CD4-positive, alpha-beta T cell (primary cell): Measurements from ENCODE around the gene AFDN. TPM values are rescaled to one million over a fixed set of nuclear protein-coding genes. Genes with fewer than 3 reads are reported as not detected.

ENCODE experiments used
- ATAC-seq: fragments of 200-7000 bp; cut with Tn5 transposase; one replicate; pipeline ENCODE4 v1.10.0; 2022; ENCODE audit warnings: mild to moderate bottlenecking; ENCODE audit not compliant: poor library complexity
- CTCF ChIA-PET: fragments of 350-600 bp; sonication (Branson Sonifier 250); formaldehyde crosslinking; loops from one replicate; lab custom pipeline; 2021; ENCODE audit warnings: antibody characterized with exemption, inconsistent platforms; lab: Charles Lee
- POLR2A ChIA-PET: fragments of 350-600 bp; sonication (Branson Sonifier 250); formaldehyde crosslinking; loops from one replicate; lab custom pipeline; 2021; ENCODE audit warnings: antibody characterized with exemption, inconsistent platforms; lab: Charles Lee
- DNase-seq, 14 experiments: peaks; one replicate each; pipeline ENCODE4 v3.0.0-alpha.2; 2013 to 2020; ENCODE audit warnings: mixed read lengths in 2 of 14
- H3K27ac ChIP-seq, 2 donors: one replicate each; pipeline versions ENCODE4 v1.5.1 to v1.7.0; 2013; ENCODE audit warnings: low read length in 2 of 2, low read depth in 1 of 2, mild to moderate bottlenecking in 1 of 2
- H3K27me3 ChIP-seq, 2 experiments: 1 replicate in 1 of 2; 2 replicates in 1 of 2; pipeline versions ENCODE4 v1.6.1 to v1.7.0; 2013; ENCODE audit warnings: low read length in 2 of 2, control low read depth in 1 of 2, mild to moderate bottlenecking in 1 of 2, moderate library complexity in 1 of 2; ENCODE audit not compliant: insufficient read depth in 2 of 2, control insufficient read depth in 1 of 2
- H3K36me3 ChIP-seq: one replicate; pipeline ENCODE4 v1.6.1; 2013; ENCODE audit warnings: low read length, control low read depth; ENCODE audit not compliant: insufficient read depth
- H3K4me1 ChIP-seq: one replicate; pipeline ENCODE4 v1.6.1; 2013; ENCODE audit warnings: low read length, control low read depth; ENCODE audit not compliant: insufficient read depth
- H3K4me3 ChIP-seq: one replicate; pipeline ENCODE4 v1.5.1; 2013; ENCODE audit warnings: mild to moderate bottlenecking, low read length, moderate library complexity
- H3K9me3 ChIP-seq, 2 experiments: 1 replicate in 1 of 2; 2 replicates in 1 of 2; pipeline versions ENCODE4 v1.6.1 to v1.7.0; 2013; ENCODE audit warnings: low read length in 2 of 2, mild to moderate bottlenecking in 2 of 2, control low read depth in 1 of 2, moderate library complexity in 1 of 2; ENCODE audit not compliant: control insufficient read depth in 1 of 2, insufficient read depth in 1 of 2
- H3K27ac Mint-ChIP-seq: one replicate; pipeline ENCODE4 v1.8.0; 2020; ENCODE audit warnings: mixed read lengths
- H3K27me3 Mint-ChIP-seq: one replicate; pipeline ENCODE4 v1.8.0; 2021; ENCODE audit warnings: mixed read lengths
- H3K36me3 Mint-ChIP-seq: one replicate; pipeline ENCODE4 v1.8.0; 2021; ENCODE audit warnings: low read depth, mixed read lengths
- H3K4me1 Mint-ChIP-seq: one replicate; pipeline ENCODE4 v1.8.0; 2021; ENCODE audit warnings: low read depth, mixed read lengths
- H3K4me3 Mint-ChIP-seq: one replicate; pipeline ENCODE4 v1.8.0; 2020; ENCODE audit warnings: mild to moderate bottlenecking, mixed read lengths
- H3K9me3 Mint-ChIP-seq: one replicate; pipeline ENCODE4 v1.8.0; 2020; ENCODE audit warnings: mixed read lengths
- intact Hi-C, 2 experiments: fragments of 100-400 bp; cut with DNase I in 1 of 2; cut with micrococcal nuclease in 1 of 2; formaldehyde crosslinking; loops; one replicate each; pipeline versions ENCODE4 v1.15.1 to v1.9.0; 2023 to 2025; cut with DNase I, micrococcal nuclease
- total RNA-seq, 174 experiments: library from RNA in 2 of 174; stranded (reverse) in 2 of 174; gene quantifications; one replicate each; pipeline ENCODE4 v1.2.3 and lab custom pipeline; 2021 to 2026
- TF ChIP-seq, protein P1 (sequence below): fragments of 200-600 bp; IDR thresholded peaks from one replicate; pipeline ENCODE4 v1.8.0; 2022; ENCODE audit warnings: antibody characterized with exemption, mild to moderate bottlenecking

Gene AFDN
- total RNA-seq, 2 experiments from 2014 or later: 9.1 to 10.2 TPM

DNA sequence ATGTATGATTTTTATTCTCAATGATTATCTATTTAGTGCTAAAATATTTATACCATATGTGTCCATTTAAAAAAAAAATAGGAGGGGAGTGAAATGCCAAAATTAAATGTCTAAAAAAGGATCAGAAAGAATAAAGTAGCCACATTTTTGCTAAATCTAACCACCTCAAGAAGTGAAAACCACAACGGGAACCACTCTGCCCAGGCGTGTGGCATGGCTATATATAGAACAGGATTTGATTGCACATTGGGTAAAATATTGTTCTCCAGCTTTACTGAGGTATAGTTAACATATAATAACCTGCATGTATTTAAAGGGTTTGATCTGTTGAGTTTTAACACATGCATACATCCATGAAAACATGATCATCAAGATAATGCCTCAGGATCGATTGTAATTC lies 19.0 kb upstream of the AFDN start:
- Mint-ChIP-seq H3K4me3 (no peak overlapping the region), H3K27ac (no peak overlapping the region), H3K9me3 (no peaks in the 10 kb centered on the region), H3K36me3 (no peaks in the 10 kb centered on the region), H3K4me1 (no peaks in the 10 kb centered on the region), H3K27me3 (peaks cover 68% of the 10 kb centered on the region)
- Histone ChIP-seq H3K27me3 (peaks cover 12 to 26% of the 10 kb centered on the region in 2 experiments), H3K9me3 (peaks cover 0 to 8% of the 10 kb centered on the region in 2 experiments), H3K36me3 (no peaks in the 10 kb centered on the region), H3K4me1 (no peaks in the 10 kb centered on the region), H3K27ac (no peak overlapping the region), H3K4me3 (no peak overlapping the region)
- intact Hi-C loops: no loop called here
- POLR2A ChIA-PET: interaction anchor here (1.0 kb wide), 1 partner anchor 21 kb away, joined by 4 read pairs; no protein-coding TSS in a partner anchor
- DNase-seq (no peak), ATAC-seq (no peak)
- CTCF ChIA-PET: no interaction called here
- TF ChIP-seq, protein P1, sequence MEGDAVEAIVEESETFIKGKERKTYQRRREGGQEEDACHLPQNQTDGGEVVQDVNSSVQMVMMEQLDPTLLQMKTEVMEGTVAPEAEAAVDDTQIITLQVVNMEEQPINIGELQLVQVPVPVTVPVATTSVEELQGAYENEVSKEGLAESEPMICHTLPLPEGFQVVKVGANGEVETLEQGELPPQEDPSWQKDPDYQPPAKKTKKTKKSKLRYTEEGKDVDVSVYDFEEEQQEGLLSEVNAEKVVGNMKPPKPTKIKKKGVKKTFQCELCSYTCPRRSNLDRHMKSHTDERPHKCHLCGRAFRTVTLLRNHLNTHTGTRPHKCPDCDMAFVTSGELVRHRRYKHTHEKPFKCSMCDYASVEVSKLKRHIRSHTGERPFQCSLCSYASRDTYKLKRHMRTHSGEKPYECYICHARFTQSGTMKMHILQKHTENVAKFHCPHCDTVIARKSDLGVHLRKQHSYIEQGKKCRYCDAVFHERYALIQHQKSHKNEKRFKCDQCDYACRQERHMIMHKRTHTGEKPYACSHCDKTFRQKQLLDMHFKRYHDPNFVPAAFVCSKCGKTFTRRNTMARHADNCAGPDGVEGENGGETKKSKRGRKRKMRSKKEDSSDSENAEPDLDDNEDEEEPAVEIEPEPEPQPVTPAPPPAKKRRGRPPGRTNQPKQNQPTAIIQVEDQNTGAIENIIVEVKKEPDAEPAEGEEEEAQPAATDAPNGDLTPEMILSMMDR: no peak

DNA sequence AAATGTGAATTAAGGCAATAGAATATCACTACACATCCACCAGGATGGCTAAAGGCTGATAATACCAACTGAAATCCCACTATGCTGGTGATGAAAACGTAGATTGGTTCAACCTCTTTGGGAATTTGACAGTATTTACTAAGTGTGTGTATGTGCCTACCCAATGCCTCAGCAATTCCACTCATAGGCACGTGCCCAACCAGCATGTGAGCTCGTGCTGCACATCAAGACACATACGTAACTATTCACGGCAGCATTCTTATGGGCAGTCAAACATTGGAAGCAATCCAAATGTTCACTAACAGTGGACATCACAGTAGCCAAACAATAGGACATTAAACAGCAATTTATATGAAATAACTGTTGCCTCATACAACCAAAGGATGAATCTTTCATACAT lies 15.7 kb upstream of the AFDN start:
- ChIA-PET CTCF (no interaction called here), POLR2A (no interaction called here)
- H3K36me3 ChIP-seq: no peaks in the 10 kb centered on the region
- H3K4me1 ChIP-seq: no peaks in the 10 kb centered on the region
- H3K4me3 ChIP-seq: no peak overlapping the region
- no peak overlapping the region for H3K27ac ChIP-seq
- Mint-ChIP-seq H3K36me3 (no peaks in the 10 kb centered on the region), H3K27ac (no peak overlapping the region), H3K27me3 (peaks cover 54% of the 10 kb centered on the region), H3K4me1 (no peaks in the 10 kb centered on the region), H3K9me3 (no peaks in the 10 kb centered on the region), H3K4me3 (no peak overlapping the region)
- DNase-seq (no peak), ATAC-seq (no peak)
- TF ChIP-seq, protein P1: no peak
- intact Hi-C loops: no loop called here
- peaks cover 0 to 6% of the 10 kb centered on the region in 2 experiments for H3K9me3 ChIP-seq
- peaks cover 13 to 19% of the 10 kb centered on the region in 2 experiments for H3K27me3 ChIP-seq

DNA sequence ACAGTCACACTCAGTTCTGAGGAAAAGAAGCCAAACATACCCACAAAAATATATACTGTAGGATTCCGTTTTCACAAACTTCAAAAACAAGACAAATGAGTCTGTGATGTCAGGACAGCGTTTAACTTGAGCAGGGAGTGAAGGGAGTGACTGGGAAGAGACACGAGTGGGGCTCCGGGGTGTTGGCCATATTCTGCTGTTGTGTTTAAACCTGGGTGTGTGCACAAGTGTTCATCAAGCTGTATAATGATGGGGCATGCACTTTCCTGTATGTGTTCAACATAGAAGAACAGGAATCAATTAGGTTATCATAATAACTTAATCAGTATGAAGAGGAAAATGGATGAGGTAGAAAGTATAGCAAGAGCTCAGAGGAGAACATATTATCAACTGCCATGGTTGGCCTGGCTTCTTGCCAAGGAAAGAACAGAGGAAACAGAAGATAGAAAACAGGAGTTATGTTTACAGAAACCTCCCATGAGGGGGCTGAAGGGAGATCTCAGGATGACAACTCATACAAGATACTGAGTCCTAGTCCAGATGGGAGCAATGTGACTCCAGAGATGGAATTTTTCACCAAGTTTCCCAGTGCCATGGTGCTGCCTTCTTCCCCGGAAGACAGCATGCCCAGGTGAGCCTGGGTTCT lies 15.1 kb upstream of the AFDN start:
- H3K27ac ChIP-seq: no peak overlapping the region
- intact Hi-C loops: no loop called here
- H3K36me3 Mint-ChIP-seq: no peaks in the 10 kb centered on the region
- peaks cover 54% of the 10 kb centered on the region for H3K27me3 Mint-ChIP-seq
- no peak overlapping the region for H3K27ac Mint-ChIP-seq
- H3K9me3 Mint-ChIP-seq: no peaks in the 10 kb centered on the region
- no peaks in the 10 kb centered on the region for H3K4me1 Mint-ChIP-seq
- no peak overlapping the region for H3K4me3 Mint-ChIP-seq
- ATAC-seq: no peak
- DNase-seq: no peak
- H3K27me3 ChIP-seq: peaks cover 11 to 19% of the 10 kb centered on the region in 2 experiments
- TF ChIP-seq, protein P1: no peak
- peaks cover 0 to 6% of the 10 kb centered on the region in 2 experiments for H3K9me3 ChIP-seq
- no peaks in the 10 kb centered on the region for H3K36me3 ChIP-seq
- POLR2A ChIA-PET: no interaction called here
- H3K4me3 ChIP-seq: no peak overlapping the region
- H3K4me1 ChIP-seq: no peaks in the 10 kb centered on the region
- CTCF ChIA-PET: no interaction called here
